CD14-positive monocyte (primary cell): ENCODE data around the gene OCRL. TPM values are rescaled to one million over a fixed set of nuclear protein-coding genes. Genes with fewer than 3 reads are reported as not detected.

Experiments used
- DNase-seq, 3 donors: peaks; one replicate each; pipeline ENCODE4 v3.0.0-alpha.2; 2011 to 2022
- H2AFZ ChIP-seq: 2 replicates; pipeline ENCODE4 v1.6.0; 2012; ENCODE audit warnings: mild to moderate bottlenecking, low read depth, low read length, inconsistent platforms; ENCODE audit not compliant: insufficient read depth, poor library complexity, severe bottlenecking
- H3K27ac ChIP-seq, 2 donors: 1 replicate in 1 of 2; 2 replicates in 1 of 2; pipeline ENCODE4 v1.5.1; 2012 to 2013; ENCODE audit warnings: low read length in 2 of 2, control low read depth in 1 of 2, inconsistent platforms in 1 of 2, low read depth in 1 of 2, mild to moderate bottlenecking in 1 of 2
- H3K27me3 ChIP-seq, 2 donors: one replicate each; pipeline versions ENCODE4 v1.6.0 to v1.6.1; 2011 to 2013; ENCODE audit warnings: low read length in 2 of 2; ENCODE audit not compliant: control insufficient read depth in 2 of 2, insufficient read depth in 2 of 2
- H3K36me3 ChIP-seq, 2 donors: replicated peaks in 1 of 2; 1 replicate in 1 of 2; 2 replicates in 1 of 2; pipeline versions ENCODE4 v1.5.1 to v1.6.1; 2012 to 2013; ENCODE audit warnings: low read length in 2 of 2, control low read depth in 1 of 2, inconsistent platforms in 1 of 2, mild to moderate bottlenecking in 1 of 2; ENCODE audit not compliant: insufficient read depth in 2 of 2, control insufficient read depth in 1 of 2
- H3K4me1 ChIP-seq, 2 donors: 1 replicate in 1 of 2; 2 replicates in 1 of 2; pipeline versions ENCODE4 v1.5.1 to v1.6.1; 2012 to 2013; ENCODE audit warnings: low read length in 2 of 2, control low read depth in 1 of 2, inconsistent platforms in 1 of 2, mild to moderate bottlenecking in 1 of 2, moderate library complexity in 1 of 2; ENCODE audit not compliant: insufficient read depth in 2 of 2, control insufficient read depth in 1 of 2
- H3K4me2 ChIP-seq: replicated peaks from 2 replicates; pipeline ENCODE3; 2012; ENCODE audit warnings: low read length, moderate library complexity, mild to moderate bottlenecking; ENCODE audit not compliant: poor library complexity, severe bottlenecking; ENCODE audit errors: extremely low read depth
- H3K4me3 ChIP-seq, 3 experiments: fragments of 200-600 bp in 1 of 3; sonication (generic) in 1 of 3; replicated peaks in 1 of 3; 1 replicate in 2 of 3; 2 replicates in 1 of 3; pipeline ENCODE4 v1.5.1; 2011 to 2013; ENCODE audit warnings: low read length in 3 of 3, mild to moderate bottlenecking in 3 of 3, control low read depth in 2 of 3, low read depth in 2 of 3, inconsistent platforms in 1 of 3, moderate library complexity in 1 of 3
- H3K79me2 ChIP-seq: 2 replicates; pipeline ENCODE4 v1.6.0; 2012; ENCODE audit warnings: mild to moderate bottlenecking, control low read depth, inconsistent platforms, low read length, moderate library complexity; ENCODE audit not compliant: insufficient read depth
- H3K9ac ChIP-seq: 2 replicates; pipeline ENCODE4 v1.6.0; 2017; ENCODE audit warnings: low read length, mild to moderate bottlenecking; ENCODE audit not compliant: insufficient read depth, poor library complexity, severe bottlenecking
- H3K9me3 ChIP-seq, 2 donors: replicated peaks in 1 of 2; 1 replicate in 1 of 2; 2 replicates in 1 of 2; pipeline versions ENCODE4 v1.5.1 to v1.6.1; 2012 to 2013; ENCODE audit warnings: low read length in 2 of 2, control low read depth in 1 of 2; ENCODE audit not compliant: control insufficient read depth in 1 of 2, insufficient read depth in 1 of 2
- H4K20me1 ChIP-seq: 2 replicates; pipeline ENCODE4 v1.6.0; 2012; ENCODE audit warnings: mild to moderate bottlenecking, low read length, control low read depth, moderate library complexity; ENCODE audit not compliant: insufficient read depth
- H3K27ac Mint-ChIP-seq, 7 donors: one replicate each; pipeline ENCODE4 v1.8.0; 2020; ENCODE audit warnings: mild to moderate bottlenecking in 7 of 7, mixed read lengths in 7 of 7, moderate library complexity in 6 of 7, inconsistent platforms in 2 of 7
- H3K27me3 Mint-ChIP-seq, 3 donors: one replicate each; pipeline ENCODE4 v1.8.0; 2021 to 2022; ENCODE audit warnings: low read depth in 3 of 3, mild to moderate bottlenecking in 3 of 3, mixed read lengths in 3 of 3, moderate library complexity in 3 of 3, inconsistent platforms in 1 of 3
- H3K36me3 Mint-ChIP-seq, 2 donors: one replicate each; pipeline ENCODE4 v1.8.0; 2020; ENCODE audit warnings: mixed read lengths in 2 of 2, inconsistent platforms in 1 of 2, mild to moderate bottlenecking in 1 of 2
- H3K4me1 Mint-ChIP-seq: one replicate; pipeline ENCODE4 v1.8.0; 2020; ENCODE audit warnings: mild to moderate bottlenecking, mixed read lengths
- H3K4me3 Mint-ChIP-seq, 2 donors: one replicate each; pipeline ENCODE4 v1.8.0; 2020; ENCODE audit warnings: mild to moderate bottlenecking in 2 of 2, mixed read lengths in 2 of 2, moderate library complexity in 1 of 2
- H3K9me3 Mint-ChIP-seq, 7 donors: one replicate each; pipeline ENCODE4 v1.8.0; 2020 to 2022; ENCODE audit warnings: mixed read lengths in 7 of 7, mild to moderate bottlenecking in 6 of 7, moderate library complexity in 6 of 7, inconsistent platforms in 2 of 7
- CTCF ChIP-seq: fragments of 200-600 bp; IDR thresholded peaks from one replicate; pipeline ENCODE4 v1.8.0; 2022; ENCODE audit warnings: antibody characterized with exemption, mild to moderate bottlenecking
- WGBS: methylation state at CpG from one replicate; pipeline ENCODE4 v1.1.5; 2013; ENCODE audit warnings: missing lambda C conversion rate; ENCODE audit not compliant: insufficient coverage; 5-methylcytosine and 5-hydroxymethylcytosine counted together
- intact Hi-C, 2 donors: fragments of 100-400 bp; cut with micrococcal nuclease; formaldehyde crosslinking; loops; one replicate each; pipeline versions ENCODE4 v1.15.0 to v1.15.1; 2023
- polyA plus RNA-seq, 3 donors: library from polyadenylated mRNA; depleted of rRNA in 1 of 3; unstranded in 2 of 3; stranded (reverse) in 1 of 3; fragments of 300-500 nt in 2 of 3; fragments of >200 nt in 1 of 3; fragmentation: Illumina TruSeq in 2 of 3; gene quantifications; 1 replicate in 2 of 3; 2 replicates in 1 of 3; pipeline ENCODE4 v1.2.3, GENCODE V29; 2012 to 2021

The OCRL gene
- polyA plus RNA-seq, 3 donors = 1.8 to 11.2 (median 2.4) TPM

- H3K27ac Mint-ChIP-seq = no peak overlapping the region
- H3K4me3 Mint-ChIP-seq = no peak overlapping the region
- no peaks in the 10 kb centered on the region for H4K20me1 ChIP-seq
- H3K4me3 ChIP-seq = no peak overlapping the region
- no CpG with 5 or more reads among the region's 3 CpGs for WGBS
- intact Hi-C loops = no loop called here
- H3K36me3 ChIP-seq = no peaks in the 10 kb centered on the region
- H3K27ac ChIP-seq = no peak overlapping the region
- H3K9ac ChIP-seq = no peak overlapping the region
- H3K9me3 ChIP-seq = no peaks in the 10 kb centered on the region
- H3K79me2 ChIP-seq = no peaks in the 10 kb centered on the region
- H3K36me3 Mint-ChIP-seq = no peaks in the 10 kb centered on the region
- no peaks in the 10 kb centered on the region for H3K9me3 Mint-ChIP-seq
- no peak for TF ChIP-seq CTCF
- H3K4me1 Mint-ChIP-seq = no peaks in the 10 kb centered on the region
- no peak overlapping the region for H3K4me2 ChIP-seq
- no peaks in the 10 kb centered on the region for H3K4me1 ChIP-seq
- H3K27me3 ChIP-seq = no peaks in the 10 kb centered on the region
- no peak for DNase-seq
- H2AFZ ChIP-seq = no peak overlapping the region
- peaks cover 0 to 3% (median 2%) of the 10 kb centered on the region in 3 donors for H3K27me3 Mint-ChIP-seq
Measured at GRCh38 chrX:129516402-129516801, 23.7 kb upstream of the OCRL start.

- intact Hi-C loops = no loop called here
- H3K27ac Mint-ChIP-seq = no peak overlapping the region
- H3K27ac ChIP-seq = no peak overlapping the region
Measured at GRCh38 chrX:129520151-129520550, 19.9 kb upstream of the OCRL start.

More at GRCh38 chrX:129520151-129520550, 19.9 kb upstream of the OCRL start:
- peaks cover 0 to 10% (median 7%) of the 10 kb centered on the region in 7 donors for H3K9me3 Mint-ChIP-seq
- H3K36me3 ChIP-seq = no peaks in the 10 kb centered on the region
- H3K4me2 ChIP-seq = no peak overlapping the region
- H4K20me1 ChIP-seq = no peaks in the 10 kb centered on the region
- no peak overlapping the region for H2AFZ ChIP-seq
- H3K27me3 Mint-ChIP-seq = peaks cover 14 to 28% (median 21%) of the 10 kb centered on the region in 3 donors
- WGBS = no CpG with 5 or more reads among the region's 3 CpGs
- no peak for DNase-seq
- H3K9me3 ChIP-seq = no peaks in the 10 kb centered on the region
- peaks cover 0 to 6% of the 10 kb centered on the region in 2 donors for H3K4me1 ChIP-seq
- H3K27me3 ChIP-seq = peaks cover 4 to 12% of the 10 kb centered on the region in 2 donors
- H3K4me3 Mint-ChIP-seq = no peak overlapping the region
- no peak overlapping the region for H3K4me3 ChIP-seq
- no peak overlapping the region for H3K9ac ChIP-seq
- peaks cover 9% of the 10 kb centered on the region for H3K4me1 Mint-ChIP-seq
- no peak for TF ChIP-seq CTCF
- H3K36me3 Mint-ChIP-seq = no peaks in the 10 kb centered on the region
- no peaks in the 10 kb centered on the region for H3K79me2 ChIP-seq
